ENCODE results near the gene MAP3K19.
"Not testable (repeated sequence)": the region's sequence is repeated elsewhere in the genome, so short reads cannot be mapped to it uniquely, and the experiment has no call there.

MAP3K19 gene

GRCh38 chr2:135064149-135064548 is 16.9 kb upstream of the MAP3K19 start:
- Mint-ChIP-seq H3K4me3 (no peak overlapping the region), H3K27ac (no peak overlapping the region), H3K27me3 (no peaks in the 10 kb centered on the region), H3K9me3 (peaks cover 0 to 7% of the 10 kb centered on the region in 2 donors), H3K4me1 (peaks cover 55% of the 10 kb centered on the region)
- DNase-seq (no peak), ATAC-seq (no peak)

- peak overlapping the region in 1 of 2 donors; percentile 39 for H3K4me3 Mint-ChIP-seq
- H3K27me3 Mint-ChIP-seq: no peaks in the 10 kb centered on the region
- no peak overlapping the region for H3K27ac Mint-ChIP-seq
- no peak for DNase-seq
- ATAC-seq: no peak
- H3K9me3 Mint-ChIP-seq: peaks cover 0 to 7% of the 10 kb centered on the region in 2 donors
- H3K4me1 Mint-ChIP-seq: peaks cover 52% of the 10 kb centered on the region
Observed at GRCh38 chr2:135063210-135063609, 16.0 kb upstream of the MAP3K19 start.

- H3K4me3 Mint-ChIP-seq: no peak overlapping the region
- H3K27me3 Mint-ChIP-seq: no peaks in the 10 kb centered on the region
- DNase-seq (no peak), ATAC-seq (no peak)
- peaks cover 64% of the 10 kb centered on the region for H3K4me1 Mint-ChIP-seq
- no peak overlapping the region for H3K27ac Mint-ChIP-seq
- H3K9me3 Mint-ChIP-seq: peaks cover 0 to 7% of the 10 kb centered on the region in 2 donors
Observed at GRCh38 chr2:135059577-135059976, 12.3 kb upstream of the MAP3K19 start.

- Mint-ChIP-seq H3K4me1 (peaks cover 51% of the 10 kb centered on the region), H3K4me3 (peak overlapping the region; percentile 66 to 72), H3K27me3 (no peaks in the 10 kb centered on the region), H3K9me3 (no peaks in the 10 kb centered on the region), H3K27ac (peak overlapping the region; percentile 98 to 100)
- no peak for DNase-seq
- ATAC-seq: no peak
Observed at GRCh38 chr2:135056790-135057189, 9.5 kb upstream of the MAP3K19 start.

GRCh38 chr2:135055182-135055786 is 8.0 kb upstream of the MAP3K19 start:
- ATAC-seq (no peak), DNase-seq (no peak)
- H3K27ac Mint-ChIP-seq: peak overlapping the region; percentile 79 to 100
- peaks cover 55% of the 10 kb centered on the region for H3K4me1 Mint-ChIP-seq
- peak overlapping the region; percentile 76 to 82 for H3K4me3 Mint-ChIP-seq
- no peaks in the 10 kb centered on the region for H3K9me3 Mint-ChIP-seq
- no peaks in the 10 kb centered on the region for H3K27me3 Mint-ChIP-seq

- peaks cover 47% of the 10 kb centered on the region for H3K4me1 Mint-ChIP-seq
Observed at GRCh38 chr2:135052997-135053474, 5.8 kb upstream of the MAP3K19 start.

GRCh38 chr2:135052042-135052876 is 5.0 kb upstream of the MAP3K19 start, which contains the start of gene RAB3GAP1:
Gene RAB3GAP1, plus strand, starts transcription at chr2:135052292. Its CDS starts 16 bp downstream, at chr2:135052308.
- Mint-ChIP-seq H3K4me1 (peaks cover 43% of the 10 kb centered on the region), H3K9me3 (no peaks in the 10 kb centered on the region), H3K27ac (peak within 1 kb of the TSS; percentile 99 to 100), H3K4me3 (peak within 1 kb of the TSS; percentile 82 to 93), H3K27me3 (no peaks in the 10 kb centered on the region)
- ATAC-seq (peak; percentile 88), DNase-seq (peak; percentile 93 to 98)

More at GRCh38 chr2:135052997-135053474, 5.8 kb upstream of the MAP3K19 start:
- Mint-ChIP-seq H3K27me3 (no peaks in the 10 kb centered on the region), H3K4me3 (peak overlapping the region; percentile 82 to 93), H3K27ac (peak overlapping the region; percentile 99 to 100), H3K9me3 (no peaks in the 10 kb centered on the region)
- DNase-seq: peak; percentile 58 to 76
- peak; percentile 68 for ATAC-seq

- Mint-ChIP-seq H3K4me3 (peak overlapping the region; percentile 62 to 66), H3K27ac (peak overlapping the region in 1 of 2 donors; percentile 82)
Observed at GRCh38 chr2:135050684-135051083, 3.4 kb upstream of the MAP3K19 start.

GRCh38 chr2:135050132-135050531 is 2.9 kb upstream of the MAP3K19 start:
- Mint-ChIP-seq H3K4me1 (peaks cover 26% of the 10 kb centered on the region), H3K4me3 (peak overlapping the region in 1 of 2 donors; percentile 38), H3K9me3 (no peaks in the 10 kb centered on the region), H3K27me3 (no peaks in the 10 kb centered on the region), H3K27ac (peak overlapping the region in 1 of 2 donors; percentile 9)
- no peak for DNase-seq
- ATAC-seq: no peak

More at GRCh38 chr2:135050684-135051083, 3.4 kb upstream of the MAP3K19 start:
- ATAC-seq (no peak), DNase-seq (no peak)
- peaks cover 30% of the 10 kb centered on the region for H3K4me1 Mint-ChIP-seq
- H3K9me3 Mint-ChIP-seq: no peaks in the 10 kb centered on the region
- H3K27me3 Mint-ChIP-seq: no peaks in the 10 kb centered on the region

- ATAC-seq (no peak), DNase-seq (no peak)
Observed at GRCh38 chr2:135048122-135048521, 875 bp upstream of the MAP3K19 start.

GRCh38 chr2:135043345-135043744 is 3.9 kb downstream of the MAP3K19 start:
- Mint-ChIP-seq H3K4me1 (no peaks in the 10 kb centered on the region), H3K4me3 (no peak overlapping the region), H3K27me3 (no peaks in the 10 kb centered on the region), H3K27ac (no peak overlapping the region), H3K9me3 (no peaks in the 10 kb centered on the region)
- DNase-seq (no peak), ATAC-seq (no peak)

More at GRCh38 chr2:135048122-135048521, 875 bp upstream of the MAP3K19 start:
- peaks cover 12% of the 10 kb centered on the region for H3K4me1 Mint-ChIP-seq
- no peak overlapping the region for H3K4me3 Mint-ChIP-seq
- H3K9me3 Mint-ChIP-seq: no peaks in the 10 kb centered on the region
- H3K27me3 Mint-ChIP-seq: no peaks in the 10 kb centered on the region
- peak overlapping the region in 1 of 2 donors; percentile 86 for H3K27ac Mint-ChIP-seq

GRCh38 chr2:135037831-135038230 is 9.4 kb downstream of the MAP3K19 start:
- Mint-ChIP-seq H3K4me3 (no peak overlapping the region), H3K9me3 (no peaks in the 10 kb centered on the region), H3K4me1 (no peaks in the 10 kb centered on the region), H3K27ac (no peak overlapping the region), H3K27me3 (no peaks in the 10 kb centered on the region)
- no peak for DNase-seq
- ATAC-seq: no peak

GRCh38 chr2:135033216-135033615 is 14.0 kb downstream of the MAP3K19 start:
- not testable (repeated sequence) for H3K27me3 Mint-ChIP-seq, DNase-seq, H3K9me3 Mint-ChIP-seq, H3K27ac Mint-ChIP-seq, ATAC-seq, H3K4me3 Mint-ChIP-seq, H3K4me1 Mint-ChIP-seq

GRCh38 chr2:135030826-135031225 is 16.4 kb downstream of the MAP3K19 start:
- Mint-ChIP-seq H3K27me3 (peaks cover 8% of the 10 kb centered on the region), H3K27ac (no peak overlapping the region), H3K9me3 (no peaks in the 10 kb centered on the region), H3K4me1 (no peaks in the 10 kb centered on the region), H3K4me3 (no peak overlapping the region)
- DNase-seq: no peak
- ATAC-seq: no peak

- no peaks in the 10 kb centered on the region for H3K4me1 Mint-ChIP-seq
- ATAC-seq (no peak), DNase-seq (no peak)
- H3K4me3 Mint-ChIP-seq: no peak overlapping the region
- no peaks in the 10 kb centered on the region for H3K9me3 Mint-ChIP-seq
- H3K27ac Mint-ChIP-seq: no peak overlapping the region
- peaks cover 8% of the 10 kb centered on the region for H3K27me3 Mint-ChIP-seq
Observed at GRCh38 chr2:135029481-135030134, 17.6 kb downstream of the MAP3K19 start.
